PC-3 (cell line): ENCODE results near the gene SCARB2.

Experiments
- EZH2phosphoT487 ChIP-seq: fragments of 300-600 bp; sonication (generic); IDR thresholded peaks from 2 replicates; pipeline ENCODE4 v1.6.1; 2018; ENCODE audit warnings: mild to moderate bottlenecking, antibody characterized with exemption, low read length, borderline replicate concordance
- TF ChIP-seq, protein P1 (sequence below): fragments of 300-600 bp; sonication (generic); conservative IDR thresholded peaks from 2 replicates; pipeline ENCODE4 v1.5.1; 2017; ENCODE audit warnings: antibody characterized with exemption, low read depth, mild to moderate bottlenecking, low read length

DNA sequence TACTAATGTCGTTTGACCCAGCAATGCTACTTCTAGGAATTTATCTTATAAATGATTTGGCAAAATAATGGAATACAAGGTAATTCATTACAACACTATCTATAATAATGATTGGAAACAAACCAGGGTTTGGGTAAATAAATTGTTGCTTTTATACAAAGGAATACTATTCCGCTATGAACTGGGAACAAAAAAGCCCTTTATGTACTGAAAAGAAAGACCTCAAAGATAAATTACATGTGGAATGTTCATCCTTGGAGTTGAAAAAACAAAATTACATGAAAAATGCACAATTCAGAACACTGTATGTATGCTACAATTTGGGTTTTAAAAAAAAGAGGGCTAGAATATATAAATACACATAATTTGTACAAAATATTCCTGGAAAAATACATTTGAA is 60.3 kb downstream of the SCARB2 start:
- TF ChIP-seq, protein P1, sequence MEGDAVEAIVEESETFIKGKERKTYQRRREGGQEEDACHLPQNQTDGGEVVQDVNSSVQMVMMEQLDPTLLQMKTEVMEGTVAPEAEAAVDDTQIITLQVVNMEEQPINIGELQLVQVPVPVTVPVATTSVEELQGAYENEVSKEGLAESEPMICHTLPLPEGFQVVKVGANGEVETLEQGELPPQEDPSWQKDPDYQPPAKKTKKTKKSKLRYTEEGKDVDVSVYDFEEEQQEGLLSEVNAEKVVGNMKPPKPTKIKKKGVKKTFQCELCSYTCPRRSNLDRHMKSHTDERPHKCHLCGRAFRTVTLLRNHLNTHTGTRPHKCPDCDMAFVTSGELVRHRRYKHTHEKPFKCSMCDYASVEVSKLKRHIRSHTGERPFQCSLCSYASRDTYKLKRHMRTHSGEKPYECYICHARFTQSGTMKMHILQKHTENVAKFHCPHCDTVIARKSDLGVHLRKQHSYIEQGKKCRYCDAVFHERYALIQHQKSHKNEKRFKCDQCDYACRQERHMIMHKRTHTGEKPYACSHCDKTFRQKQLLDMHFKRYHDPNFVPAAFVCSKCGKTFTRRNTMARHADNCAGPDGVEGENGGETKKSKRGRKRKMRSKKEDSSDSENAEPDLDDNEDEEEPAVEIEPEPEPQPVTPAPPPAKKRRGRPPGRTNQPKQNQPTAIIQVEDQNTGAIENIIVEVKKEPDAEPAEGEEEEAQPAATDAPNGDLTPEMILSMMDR: no peak
- no peak for TF ChIP-seq EZH2phosphoT487
